HepG2 (cell line): ENCODE measurements around the gene TM7SF3.

Experiments
- ZBTB4 ChIP-seq: sonication (generic); formaldehyde crosslinking; IDR thresholded peaks from 2 replicates; pipeline ENCODE4 v1.4.0; 2020; ENCODE audit warnings: missing genetic modification reagents, mild to moderate bottlenecking, borderline replicate concordance
- ZSCAN29 ChIP-seq: sonication (generic); formaldehyde crosslinking; conservative IDR thresholded peaks from 2 replicates; pipeline ENCODE4 v1.4.0; 2020; ENCODE audit warnings: mild to moderate bottlenecking, missing genetic modification reagents

GRCh38 chr12:27057543-27057942 lies 43.4 kb upstream of the TM7SF3 start:
- TF ChIP-seq ZSCAN29 (no peak), ZBTB4 (CRISPR knock-in tag) (no peak)
